GM21526 (cell line): ENCODE data around the gene PITPNC1.
"Not testable (repeated sequence)": the region's sequence is repeated elsewhere in the genome, so short reads cannot be mapped to it uniquely, and the experiment has no call there.

Experiments
- ATAC-seq: cut with Tn5 transposase; IDR thresholded peaks from one replicate; pipeline ENCODE4 v1.9.1; 2021; ENCODE audit warnings: moderate library complexity; ENCODE audit not compliant: unreplicated experiment, low FRiP score

PITPNC1 gene

GRCh38 chr17:67503184-67503583, 126.1 kb downstream of the PITPNC1 start:
- no peak for ATAC-seq

- no peak for ATAC-seq
Observed at GRCh38 chr17:67503739-67504138, 126.7 kb downstream of the PITPNC1 start.

- no peak for ATAC-seq
Observed at GRCh38 chr17:67504182-67504581, 127.1 kb downstream of the PITPNC1 start.

- no peak for ATAC-seq
Observed at GRCh38 chr17:67506966-67507365, 129.9 kb downstream of the PITPNC1 start.

- ATAC-seq = no peak
Observed at GRCh38 chr17:67509390-67510287, 132.6 kb downstream of the PITPNC1 start.

- no peak for ATAC-seq
Observed at GRCh38 chr17:67511012-67511411, 133.9 kb downstream of the PITPNC1 start.

- ATAC-seq = no peak
Observed at GRCh38 chr17:67511804-67512203, 134.7 kb downstream of the PITPNC1 start.

- ATAC-seq = no peak
Observed at GRCh38 chr17:67514998-67515397, 137.9 kb downstream of the PITPNC1 start.

- no peak for ATAC-seq
Observed at GRCh38 chr17:67515490-67516083, 138.5 kb downstream of the PITPNC1 start.

- not testable (repeated sequence) for ATAC-seq
Observed at GRCh38 chr17:67516571-67516970, 139.5 kb downstream of the PITPNC1 start.

GRCh38 chr17:67517325-67517724, 140.2 kb downstream of the PITPNC1 start:
- no peak for ATAC-seq

- no peak for ATAC-seq
Observed at GRCh38 chr17:67518876-67519275, 141.8 kb downstream of the PITPNC1 start.

- ATAC-seq = no peak
Observed at GRCh38 chr17:67519801-67520251, 142.7 kb downstream of the PITPNC1 start.

- ATAC-seq = no peak
Observed at GRCh38 chr17:67520252-67520906, 143.3 kb downstream of the PITPNC1 start.

- no peak for ATAC-seq
Observed at GRCh38 chr17:67520916-67521774, 144.1 kb downstream of the PITPNC1 start.

- no peak for ATAC-seq
Observed at GRCh38 chr17:67521775-67522069, 144.6 kb downstream of the PITPNC1 start.

- no peak for ATAC-seq
Observed at GRCh38 chr17:67523101-67523500, 146.0 kb downstream of the PITPNC1 start.

- no peak for ATAC-seq
Observed at GRCh38 chr17:67525239-67526135, 148.4 kb downstream of the PITPNC1 start.

- no peak for ATAC-seq
Observed at GRCh38 chr17:67526700-67527099, 149.6 kb downstream of the PITPNC1 start.
